Activated naive CD8-positive, alpha-beta T cell treated with anti-CD3 and anti-CD28 coated beads for 36 hours (primary cell): ENCODE measurements around the gene ADAM10. TPM values are rescaled to one million over a fixed set of nuclear protein-coding genes. Genes with fewer than 3 reads are reported as not detected.

Source experiments
- DNase-seq: peaks from one replicate; pipeline ENCODE4 v3.0.0; 2021
- H3K27ac Mint-ChIP-seq: one replicate; pipeline ENCODE4 v1.8.0; 2022; ENCODE audit warnings: mild to moderate bottlenecking, moderate library complexity, mixed read lengths
- H3K27me3 Mint-ChIP-seq: one replicate; pipeline ENCODE4 v1.8.0; 2022; ENCODE audit warnings: mild to moderate bottlenecking, mixed read lengths
- H3K36me3 Mint-ChIP-seq: one replicate; pipeline ENCODE4 v1.8.0; 2021; ENCODE audit warnings: mild to moderate bottlenecking, mixed read lengths
- H3K4me1 Mint-ChIP-seq: one replicate; pipeline ENCODE4 v1.8.0; 2021; ENCODE audit warnings: mixed read lengths
- H3K4me3 Mint-ChIP-seq: one replicate; pipeline ENCODE4 v1.8.0; 2022; ENCODE audit warnings: mild to moderate bottlenecking, moderate library complexity, mixed read lengths
- H3K9me3 Mint-ChIP-seq: one replicate; pipeline ENCODE4 v1.8.0; 2022; ENCODE audit warnings: mixed read lengths
- total RNA-seq, 2 experiments: library from RNA; stranded (reverse); gene quantifications; one replicate each; pipeline ENCODE4 v1.2.3, GENCODE V29; 2021

Gene ADAM10
- total RNA-seq, 2 experiments from 2014 or later: 89.3 to 91.8 TPM

DNA sequence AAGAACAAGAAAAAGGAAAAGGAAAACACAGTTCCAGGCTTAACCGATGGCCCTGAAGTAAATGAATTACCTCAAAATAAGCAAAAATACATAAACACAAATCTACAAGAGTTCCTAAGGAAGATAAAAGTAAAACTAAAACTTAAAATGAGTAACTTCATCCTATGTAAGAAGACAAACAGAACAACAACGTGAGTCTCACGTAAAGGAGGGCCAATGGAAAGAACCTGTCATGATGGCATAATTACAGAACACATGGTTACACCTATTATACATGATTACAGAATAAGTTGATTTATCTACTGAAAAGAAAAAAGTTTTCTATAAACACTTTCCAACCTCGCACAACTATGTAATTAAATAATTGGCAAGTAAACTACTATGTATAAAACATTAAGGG is 42.1 kb downstream of the ADAM10 start:
- no peak overlapping the region for H3K4me3 Mint-ChIP-seq
- peak overlapping the region; percentile 68 for H3K27ac Mint-ChIP-seq
- peaks cover 49% of the 10 kb centered on the region for H3K36me3 Mint-ChIP-seq
- peaks cover 14% of the 10 kb centered on the region for H3K9me3 Mint-ChIP-seq
- no peak for DNase-seq
- peaks cover 36% of the 10 kb centered on the region for H3K4me1 Mint-ChIP-seq
- H3K27me3 Mint-ChIP-seq: no peaks in the 10 kb centered on the region

DNA sequence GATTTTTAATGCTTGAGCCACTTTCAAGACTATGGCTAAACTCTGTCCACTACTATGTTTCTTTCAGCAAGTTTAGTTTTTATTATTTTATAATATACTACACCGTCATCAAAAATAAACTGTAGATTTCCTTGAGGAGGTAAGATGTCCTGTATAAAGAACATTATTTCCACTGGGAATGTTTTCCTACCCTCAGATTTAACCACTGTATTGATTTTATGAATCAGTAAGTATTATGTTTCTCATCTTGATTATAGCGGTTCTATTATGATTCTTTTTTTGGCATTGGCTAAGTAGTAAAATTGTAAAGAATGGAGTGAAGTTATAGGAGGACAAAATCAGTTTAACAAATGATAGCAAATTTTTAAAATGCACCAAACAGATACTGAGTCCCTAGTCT is 44.4 kb downstream of the ADAM10 start:
- Mint-ChIP-seq H3K27me3 (no peaks in the 10 kb centered on the region), H3K4me1 (peaks cover 49% of the 10 kb centered on the region), H3K9me3 (peaks cover 25% of the 10 kb centered on the region), H3K4me3 (no peak overlapping the region), H3K27ac (no peak overlapping the region), H3K36me3 (peaks cover 67% of the 10 kb centered on the region)
- no peak for DNase-seq

DNA sequence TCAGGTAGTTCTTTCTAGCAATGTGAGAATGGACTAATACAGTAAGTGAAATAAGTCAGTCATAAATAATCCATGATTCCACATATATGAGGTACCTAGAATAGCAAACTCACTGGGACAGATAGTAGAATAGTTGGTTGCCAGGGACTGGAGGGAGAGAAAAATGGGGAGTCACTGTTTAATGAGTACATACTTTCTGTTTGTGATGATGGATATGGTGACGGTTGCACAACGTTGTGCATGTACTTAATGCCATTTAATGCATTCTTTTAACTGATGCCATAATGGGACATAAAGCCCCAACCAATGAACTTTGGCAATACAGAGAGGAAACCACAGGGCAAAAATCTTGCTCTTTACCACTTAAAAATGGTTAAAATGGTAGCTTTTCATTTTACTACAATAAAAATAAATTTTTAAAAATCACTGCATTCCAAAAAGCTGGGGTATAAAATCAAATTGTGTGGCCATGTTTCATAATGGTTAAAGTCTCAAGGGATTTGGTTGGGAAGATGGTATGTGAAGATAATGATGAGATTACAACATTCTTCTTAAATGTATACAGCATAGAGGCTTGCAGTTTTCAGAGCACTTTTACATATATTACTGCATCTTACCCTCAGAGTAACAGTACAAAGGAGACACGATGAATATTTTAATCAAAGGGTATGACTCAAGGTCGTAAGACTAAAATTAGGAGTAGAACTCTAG is 45.2 kb downstream of the ADAM10 start:
- Mint-ChIP-seq H3K9me3 (peaks cover 32% of the 10 kb centered on the region), H3K27me3 (no peaks in the 10 kb centered on the region), H3K4me3 (no peak overlapping the region), H3K36me3 (peaks cover 73% of the 10 kb centered on the region), H3K4me1 (peaks cover 55% of the 10 kb centered on the region), H3K27ac (no peak overlapping the region)
- no peak for DNase-seq

DNA sequence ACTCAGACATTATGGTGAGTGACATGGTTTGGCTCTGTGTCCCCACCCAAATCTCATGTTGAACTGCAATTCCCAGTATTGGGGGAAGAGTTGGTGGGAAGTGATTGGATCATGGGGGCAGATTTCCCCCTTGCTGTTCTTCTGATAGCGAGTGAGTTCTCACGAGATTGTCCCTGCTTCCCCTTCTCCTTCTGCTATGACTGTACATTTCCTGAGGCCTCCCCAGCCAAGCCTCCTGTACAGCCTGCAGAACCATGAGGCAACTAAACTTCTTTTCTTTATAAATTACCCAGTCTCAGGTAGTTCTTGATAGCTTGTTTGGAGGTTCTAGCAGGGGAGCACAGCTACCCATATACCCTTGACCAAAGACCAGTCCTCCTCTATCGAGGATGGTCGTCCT is 45.9 kb downstream of the ADAM10 start:
- no peak for DNase-seq
- Mint-ChIP-seq H3K36me3 (peaks cover 79% of the 10 kb centered on the region), H3K27ac (peak overlapping the region; percentile 16), H3K4me1 (peaks cover 59% of the 10 kb centered on the region), H3K27me3 (no peaks in the 10 kb centered on the region), H3K9me3 (peaks cover 38% of the 10 kb centered on the region), H3K4me3 (no peak overlapping the region)

DNA sequence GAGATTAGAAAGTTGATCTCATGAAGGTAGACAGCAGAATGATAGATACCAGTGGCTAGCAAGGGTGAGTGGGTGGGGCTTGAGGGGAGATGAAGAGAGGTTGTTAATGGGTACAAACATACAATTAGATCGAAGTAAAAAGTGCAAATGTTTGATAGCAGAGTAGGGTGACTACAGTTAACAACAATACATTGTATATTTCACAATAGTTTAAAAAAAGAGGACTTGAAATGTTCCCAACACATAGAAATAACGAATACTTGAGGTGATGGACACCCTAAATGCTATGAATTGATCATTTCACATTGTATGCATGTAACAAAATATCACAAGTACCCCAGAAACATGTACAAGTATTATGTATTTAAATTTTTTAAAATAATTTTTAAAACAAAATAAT is 47.3 kb downstream of the ADAM10 start:
- H3K4me1 Mint-ChIP-seq: peaks cover 49% of the 10 kb centered on the region
- no peaks in the 10 kb centered on the region for H3K27me3 Mint-ChIP-seq
- H3K9me3 Mint-ChIP-seq: peaks cover 40% of the 10 kb centered on the region
- DNase-seq: no peak
- peaks cover 78% of the 10 kb centered on the region for H3K36me3 Mint-ChIP-seq
- no peak overlapping the region for H3K4me3 Mint-ChIP-seq
- H3K27ac Mint-ChIP-seq: no peak overlapping the region

DNA sequence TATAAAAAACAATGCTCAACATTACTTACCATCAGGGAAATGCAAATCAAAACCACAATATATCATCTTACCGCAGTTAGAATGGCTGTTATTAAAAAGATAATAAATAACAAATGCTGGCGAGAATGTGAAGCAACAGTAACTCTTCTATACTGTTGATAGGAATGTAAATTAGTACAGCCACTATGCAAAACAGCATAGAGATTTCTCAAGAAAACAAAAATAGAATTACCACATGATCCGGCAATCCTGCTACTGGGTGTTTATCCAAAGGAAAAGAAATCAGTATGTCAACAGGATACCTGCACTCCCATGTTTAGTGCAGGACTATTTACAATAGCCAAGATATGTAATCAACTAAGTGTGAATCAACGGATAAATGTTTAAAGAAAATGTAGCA is 48.1 kb downstream of the ADAM10 start:
- H3K4me3 Mint-ChIP-seq: no peak overlapping the region
- H3K4me1 Mint-ChIP-seq: peaks cover 49% of the 10 kb centered on the region
- H3K9me3 Mint-ChIP-seq: peaks cover 37% of the 10 kb centered on the region
- no peaks in the 10 kb centered on the region for H3K27me3 Mint-ChIP-seq
- DNase-seq: no peak
- H3K27ac Mint-ChIP-seq: peak overlapping the region; percentile 25
- H3K36me3 Mint-ChIP-seq: peaks cover 79% of the 10 kb centered on the region

DNA sequence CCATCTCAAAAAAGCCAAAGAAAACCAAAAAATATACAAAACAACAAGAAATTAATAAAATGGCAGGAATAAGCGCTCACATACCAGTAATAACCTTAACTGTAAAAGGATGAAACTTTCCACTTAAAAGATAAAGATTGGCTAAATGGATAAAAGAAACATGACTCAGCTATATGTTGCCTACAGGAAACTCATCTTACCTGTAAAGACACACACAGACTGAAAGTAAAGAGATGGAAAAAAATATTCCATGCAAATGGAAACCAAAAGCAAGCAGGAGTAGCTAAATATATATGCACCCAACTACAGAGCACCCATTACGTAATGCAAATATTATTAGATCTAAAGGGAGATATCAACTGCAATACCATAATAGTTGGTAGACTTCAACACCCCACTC is 49.7 kb downstream of the ADAM10 start:
- no peaks in the 10 kb centered on the region for H3K27me3 Mint-ChIP-seq
- H3K4me3 Mint-ChIP-seq: no peak overlapping the region
- peak overlapping the region; percentile 66 for H3K27ac Mint-ChIP-seq
- peaks cover 72% of the 10 kb centered on the region for H3K36me3 Mint-ChIP-seq
- H3K4me1 Mint-ChIP-seq: peaks cover 52% of the 10 kb centered on the region
- no peak for DNase-seq
- H3K9me3 Mint-ChIP-seq: peaks cover 36% of the 10 kb centered on the region

DNA sequence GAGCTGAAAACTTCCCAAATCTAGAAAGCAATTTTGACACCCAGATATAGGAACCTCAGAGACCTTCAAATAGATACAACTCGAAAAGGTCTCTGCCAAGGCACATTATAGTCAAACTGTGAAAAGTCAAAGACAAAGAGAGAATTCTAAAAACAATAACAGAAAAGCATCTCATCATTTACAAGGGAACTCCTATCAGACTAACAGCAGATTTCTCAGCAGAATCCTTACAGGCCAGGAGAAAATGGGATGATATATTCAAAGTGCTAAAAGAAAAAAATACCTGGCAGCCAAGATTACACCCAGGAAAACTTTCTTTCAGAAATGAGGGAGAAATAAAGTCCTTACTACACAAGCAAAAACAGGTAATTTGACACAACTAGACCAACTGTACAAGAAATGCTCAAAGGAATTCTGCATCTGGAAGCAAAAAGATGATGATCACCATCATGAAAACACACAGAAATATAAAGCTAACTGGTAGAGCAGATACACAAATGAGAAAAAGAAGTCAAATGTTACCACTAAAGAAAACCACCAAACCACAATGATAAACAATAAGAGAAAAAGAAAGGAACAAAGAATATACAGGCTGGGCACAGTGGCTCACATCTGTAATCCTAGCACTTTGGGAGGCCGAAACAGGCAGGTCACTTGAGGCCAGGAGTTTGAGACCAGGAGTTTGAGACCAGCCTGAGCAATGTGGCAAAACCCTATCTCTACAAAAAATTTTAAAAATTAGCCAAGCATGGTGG is 50.4 kb downstream of the ADAM10 start:
- H3K27ac Mint-ChIP-seq: peak overlapping the region; percentile 66
- peaks cover 54% of the 10 kb centered on the region for H3K4me1 Mint-ChIP-seq
- H3K36me3 Mint-ChIP-seq: peaks cover 70% of the 10 kb centered on the region
- no peak overlapping the region for H3K4me3 Mint-ChIP-seq
- no peaks in the 10 kb centered on the region for H3K27me3 Mint-ChIP-seq
- H3K9me3 Mint-ChIP-seq: peaks cover 33% of the 10 kb centered on the region
- no peak for DNase-seq

DNA sequence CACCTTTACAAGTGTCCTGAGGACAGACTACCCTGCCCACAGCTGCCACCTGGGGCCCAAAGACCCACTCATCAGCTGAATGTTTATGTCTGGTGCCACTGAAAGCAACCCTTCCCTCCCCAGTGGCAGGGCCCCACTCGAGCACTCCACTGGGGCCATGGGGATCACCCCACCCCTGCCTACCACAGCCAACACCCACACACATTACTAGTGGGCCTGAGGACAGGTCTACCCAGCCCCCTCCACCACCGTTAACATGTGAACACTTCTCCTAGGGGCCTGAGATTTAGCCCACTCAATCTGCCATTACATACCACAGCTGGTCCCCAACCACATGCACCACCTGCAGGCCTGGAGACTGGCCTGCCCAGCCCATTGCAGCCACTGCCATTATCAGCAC is 52.3 kb downstream of the ADAM10 start:
- Mint-ChIP-seq H3K4me1 (peaks cover 52% of the 10 kb centered on the region), H3K36me3 (peaks cover 63% of the 10 kb centered on the region), H3K27me3 (no peaks in the 10 kb centered on the region), H3K9me3 (peaks cover 27% of the 10 kb centered on the region), H3K4me3 (no peak overlapping the region), H3K27ac (no peak overlapping the region)
- no peak for DNase-seq

DNA sequence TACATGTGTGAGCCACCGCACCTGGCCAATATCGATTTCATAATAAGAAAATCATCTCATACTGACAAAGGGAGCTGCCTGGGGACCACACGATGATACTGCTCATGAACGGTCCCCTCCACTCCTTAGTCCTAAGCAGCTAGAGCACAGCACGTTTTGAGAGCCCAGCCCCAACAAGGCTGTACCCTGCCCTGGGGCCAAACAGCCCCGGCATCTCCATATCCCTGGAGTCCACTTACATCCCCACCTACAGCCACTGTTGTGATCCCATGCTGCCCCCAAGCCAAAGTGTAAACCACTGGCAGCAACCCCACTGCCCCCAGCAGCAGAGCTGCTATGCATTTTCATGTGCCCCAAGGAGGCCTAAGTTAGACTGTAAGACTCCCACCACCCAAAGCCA is 52.8 kb downstream of the ADAM10 start:
- peaks cover 62% of the 10 kb centered on the region for H3K36me3 Mint-ChIP-seq
- peaks cover 48% of the 10 kb centered on the region for H3K4me1 Mint-ChIP-seq
- no peaks in the 10 kb centered on the region for H3K27me3 Mint-ChIP-seq
- H3K9me3 Mint-ChIP-seq: peaks cover 25% of the 10 kb centered on the region
- no peak overlapping the region for H3K27ac Mint-ChIP-seq
- no peak for DNase-seq
- H3K4me3 Mint-ChIP-seq: no peak overlapping the region

DNA sequence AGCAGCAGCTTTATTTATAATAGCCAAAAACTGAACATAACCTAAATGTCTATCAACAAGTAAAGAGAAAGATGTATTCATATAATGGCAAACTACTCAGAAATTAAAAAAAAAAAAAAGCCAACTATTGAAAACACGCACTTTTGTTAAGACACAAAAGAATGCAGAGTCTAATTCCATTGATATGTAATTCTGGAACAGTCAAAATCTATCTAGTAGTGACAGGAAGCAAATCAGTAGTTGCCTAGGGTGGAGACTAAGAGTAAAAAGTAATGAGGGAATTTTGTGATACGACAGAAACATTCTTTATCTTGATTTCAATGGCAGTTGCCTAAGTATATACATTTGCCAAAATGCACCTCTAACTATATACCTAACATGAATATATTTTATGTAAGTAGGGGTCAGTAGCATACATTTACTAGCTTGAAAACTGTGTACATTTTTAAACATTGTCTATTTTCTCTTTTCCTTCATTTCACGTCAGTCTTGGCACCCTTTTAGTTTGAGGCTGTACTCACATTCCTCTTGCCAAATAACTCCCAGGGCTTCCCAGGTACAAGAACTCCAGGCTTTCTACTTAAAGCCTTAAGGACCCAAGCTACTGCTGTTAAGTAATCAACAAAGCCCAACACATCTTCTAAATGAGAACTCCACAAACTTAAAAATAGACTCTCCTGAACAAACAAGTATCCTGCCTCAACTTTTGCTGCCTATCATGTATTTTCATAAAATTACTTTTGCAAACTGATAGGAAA is 54.7 kb downstream of the ADAM10 start:
- H3K4me1 Mint-ChIP-seq: peaks cover 51% of the 10 kb centered on the region
- no peak for DNase-seq
- H3K36me3 Mint-ChIP-seq: peaks cover 48% of the 10 kb centered on the region
- no peaks in the 10 kb centered on the region for H3K27me3 Mint-ChIP-seq
- H3K27ac Mint-ChIP-seq: no peak overlapping the region
- peaks cover 14% of the 10 kb centered on the region for H3K9me3 Mint-ChIP-seq
- no peak overlapping the region for H3K4me3 Mint-ChIP-seq

DNA sequence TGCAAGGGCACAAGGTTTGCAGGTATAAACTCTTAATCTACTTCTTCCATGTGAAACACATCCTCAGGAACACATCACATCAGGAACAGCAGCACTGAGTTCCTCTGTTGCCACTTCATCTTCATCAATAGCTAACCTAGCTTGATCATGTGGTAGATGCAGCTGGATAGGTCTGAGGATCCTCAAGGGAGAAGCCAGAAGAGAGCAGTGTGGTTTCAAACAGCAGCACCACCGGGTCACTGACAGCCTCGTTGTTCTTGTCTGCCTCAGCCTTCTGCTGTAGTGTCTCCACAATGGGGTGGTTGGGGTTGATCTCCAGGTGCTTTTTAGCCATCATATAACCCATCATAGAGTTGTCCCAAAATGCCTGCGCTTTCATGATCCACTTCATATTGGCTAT is 58.8 kb downstream of the ADAM10 start:
- Mint-ChIP-seq H3K36me3 (peaks cover 18% of the 10 kb centered on the region), H3K9me3 (no peaks in the 10 kb centered on the region), H3K27ac (no peak overlapping the region), H3K27me3 (no peaks in the 10 kb centered on the region), H3K4me3 (no peak overlapping the region), H3K4me1 (peaks cover 44% of the 10 kb centered on the region)
- no peak for DNase-seq

DNA sequence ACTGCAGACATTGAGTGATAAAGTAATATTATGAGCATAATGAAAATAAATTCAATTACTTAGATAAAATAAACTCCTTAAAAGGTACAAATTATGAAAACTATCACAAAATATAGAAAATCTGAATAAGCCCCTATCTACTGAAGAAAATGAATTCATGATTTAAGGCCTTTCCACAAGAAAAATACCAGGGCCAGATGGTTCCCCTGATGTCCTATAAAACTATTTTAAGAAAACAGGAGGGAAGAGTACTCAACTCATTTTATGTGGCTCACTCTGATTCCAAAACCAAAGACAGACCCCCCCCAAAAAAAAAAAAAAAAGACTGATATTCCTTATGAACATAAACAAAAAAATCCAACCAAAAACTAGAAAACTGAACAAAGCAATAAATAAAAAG is 59.9 kb downstream of the ADAM10 start:
- no peak for DNase-seq
- Mint-ChIP-seq H3K27me3 (no peaks in the 10 kb centered on the region), H3K4me3 (no peak overlapping the region), H3K27ac (no peak overlapping the region), H3K36me3 (peaks cover 18% of the 10 kb centered on the region), H3K9me3 (no peaks in the 10 kb centered on the region), H3K4me1 (peaks cover 38% of the 10 kb centered on the region)

DNA sequence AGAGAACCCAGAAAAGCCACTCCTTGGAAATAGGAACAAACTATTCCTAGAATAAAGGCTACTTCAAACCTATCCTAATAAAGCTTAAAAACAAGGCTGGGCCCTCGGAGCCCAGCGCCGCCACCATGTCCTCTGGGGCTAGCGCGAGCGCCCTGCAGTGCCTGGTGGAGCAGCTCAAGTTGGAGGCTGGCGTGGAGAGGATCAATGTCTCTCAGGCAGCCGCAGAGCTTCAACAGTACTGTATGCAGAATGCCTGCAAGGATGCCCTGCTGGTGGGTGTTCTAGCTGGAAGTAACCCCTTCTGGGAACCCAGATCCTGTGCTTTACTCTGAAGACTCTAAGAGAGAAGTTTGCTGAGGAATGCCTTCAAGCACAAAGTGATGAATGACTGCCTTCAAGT is 63.2 kb downstream of the ADAM10 start:
- Mint-ChIP-seq H3K4me3 (no peak overlapping the region), H3K27ac (no peak overlapping the region), H3K9me3 (no peaks in the 10 kb centered on the region), H3K4me1 (peaks cover 41% of the 10 kb centered on the region), H3K36me3 (peaks cover 9% of the 10 kb centered on the region), H3K27me3 (no peaks in the 10 kb centered on the region)
- no peak for DNase-seq

DNA sequence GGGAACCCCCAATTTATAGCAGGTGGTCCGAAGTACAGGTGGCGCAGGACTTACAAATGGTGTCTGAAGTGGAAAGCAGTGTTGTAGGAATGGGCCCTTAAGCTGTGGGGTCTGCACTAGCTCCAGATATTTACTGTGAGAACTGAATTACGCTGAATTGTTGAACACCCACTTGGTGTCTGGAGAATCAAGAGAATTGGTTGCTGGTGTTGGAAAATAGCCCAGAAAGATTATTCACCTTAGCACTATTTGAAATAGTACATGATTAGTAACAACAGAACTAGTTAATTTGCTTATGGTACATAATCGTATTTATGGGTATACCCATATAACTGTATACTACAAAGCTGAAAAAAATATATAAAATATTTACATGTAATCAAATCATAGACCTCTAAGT is 64.8 kb downstream of the ADAM10 start:
- Mint-ChIP-seq H3K27ac (no peak overlapping the region), H3K27me3 (no peaks in the 10 kb centered on the region), H3K36me3 (peaks cover 12% of the 10 kb centered on the region), H3K9me3 (no peaks in the 10 kb centered on the region), H3K4me3 (no peak overlapping the region), H3K4me1 (peaks cover 31% of the 10 kb centered on the region)
- no peak for DNase-seq
